ENCODE data around the gene TRIM22.

TRIM22 gene

DNA sequence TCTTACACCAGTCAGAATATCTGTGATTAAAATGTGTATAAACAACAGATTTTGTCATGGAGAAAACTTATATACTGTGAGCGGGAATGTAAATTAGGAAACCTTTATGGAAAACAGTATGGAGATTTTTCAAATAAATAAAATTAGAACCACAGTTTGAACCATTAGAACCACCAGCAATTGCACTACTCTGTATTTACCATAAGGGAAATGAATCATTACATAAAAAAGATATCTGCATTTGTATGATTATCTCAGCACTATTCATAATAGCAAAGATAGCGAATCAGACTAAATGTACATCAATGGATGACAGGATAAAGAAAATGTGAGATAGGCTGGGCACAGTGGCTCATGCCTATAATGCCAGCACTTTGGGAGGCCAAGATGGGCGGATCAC is 57.0 kb downstream of the TRIM22 start:
- DNase-seq (ENCODE audit: low read depth), result no peak

DNA sequence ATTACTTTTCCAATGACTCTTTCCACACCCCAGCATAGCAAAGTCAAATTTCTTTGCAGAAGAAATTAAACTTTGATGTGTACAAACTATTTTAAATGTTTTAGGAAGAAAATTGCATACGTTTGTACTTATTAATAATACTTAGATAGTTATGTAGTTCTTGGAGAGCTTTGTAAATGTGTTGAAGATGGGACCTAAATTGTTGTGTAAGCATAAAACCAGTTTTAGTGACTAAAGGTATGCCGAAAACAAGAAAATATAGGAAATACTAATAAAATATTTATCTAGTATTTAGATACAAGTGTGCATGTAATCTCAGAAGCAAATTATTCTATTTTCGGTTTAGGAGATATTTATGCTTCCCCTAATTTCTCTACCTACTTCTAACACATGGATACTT is 60.2 kb downstream of the TRIM22 start:
- DNase-seq (ENCODE audit: low read depth), result no peak

DNA sequence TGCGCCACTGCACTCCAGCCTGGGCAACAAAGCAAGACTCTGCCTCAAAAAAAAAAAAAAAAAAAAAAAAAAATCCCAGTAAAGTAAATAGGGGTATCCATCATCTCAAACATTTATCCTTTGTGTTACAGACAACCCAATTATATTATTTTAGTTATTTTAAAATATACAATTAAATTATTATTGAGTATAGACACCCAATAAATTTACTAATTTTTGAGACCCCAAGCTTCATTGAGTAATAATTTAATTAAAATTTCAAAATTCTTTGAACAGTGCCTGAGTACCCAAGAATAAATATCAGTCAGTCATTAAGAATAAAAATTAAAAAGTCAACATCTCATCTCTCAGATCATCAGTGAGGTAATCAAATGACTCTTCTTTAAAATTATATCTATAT is 64.4 kb downstream of the TRIM22 start, which contains the start of gene OR52N4:
TSS of gene OR52N4 (plus strand) at position 301 of the 400 bp plus-strand sequence. CDS start 498 bp downstream, outside the sequence.
- no peak for DNase-seq (ENCODE audit: low read depth)

All from GM04503 (cell line).